RWPE1 (cell line): ENCODE data around the gene TMEM184B.
A peak's percentile ranks its signal among the peaks of the same experiment; 100 is the strongest.

Experiments
- CTCF ChIA-PET: fragments of 350-600 bp; sonication (Branson Sonifier 250); formaldehyde crosslinking; extraction: SDS; loops from one replicate; lab custom pipeline; 2021; lab: Yijun Ruan, JAX
- POLR2A ChIA-PET: fragments of 400-600 bp; formaldehyde crosslinking; extraction: SDS; loops from one replicate; lab custom pipeline; 2020; ENCODE audit warnings: antibody characterized with exemption; ENCODE audit not compliant: low non-redundant PET; lab: Yijun Ruan, JAX
- DNase-seq: peaks from one replicate; pipeline ENCODE4 v3.0.0; 2012; ENCODE audit warnings: low spot score
- H3K27ac ChIP-seq: fragments of 450-650 bp; 2 replicates; pipeline ENCODE4 v1.5.1; 2017
- CTCF ChIP-seq: fragments of 450-650 bp; conservative IDR thresholded peaks from 2 replicates; pipeline ENCODE4 v1.5.1; 2017; ENCODE audit warnings: low read depth, mild to moderate bottlenecking

Gene TMEM184B

GRCh38 chr22:38299770-38300102 is 26.9 kb upstream of the TMEM184B start:
- peak overlapping the region; percentile 98 for H3K27ac ChIP-seq
- TF ChIP-seq CTCF = no peak
- DNase-seq = no peak
- POLR2A ChIA-PET = no interaction called here
- CTCF ChIA-PET = no interaction called here

GRCh38 chr22:38298312-38299005 is 25.6 kb upstream of the TMEM184B start:
- H3K27ac ChIP-seq = peak overlapping the region; percentile 98
- CTCF ChIA-PET = interaction anchor here (0.7 kb wide), 3 partner anchors 19 to 82 kb away, joined by 3 to 4 read pairs (median 4); no protein-coding TSS in a partner anchor
- TF ChIP-seq CTCF = peak; percentile 32; the same call in 1 of the 2 replicates
- POLR2A ChIA-PET = interaction anchor here (0.6 kb wide), 1 partner anchor 19 kb away, joined by 5 read pairs; the partner anchor contains the start of gene CSNK1E
- peak; percentile 94 for DNase-seq

GRCh38 chr22:38296372-38296771 is 23.6 kb upstream of the TMEM184B start:
- POLR2A ChIA-PET = no interaction called here
- CTCF ChIA-PET = interaction anchor here (0.6 to 0.9 kb wide), 3 partner anchors 16 to 1252 kb away, joined by 3 to 11 read pairs (median 6); no protein-coding TSS in a partner anchor
- no peak for TF ChIP-seq CTCF
- DNase-seq = no peak
- peak overlapping the region; percentile 98 for H3K27ac ChIP-seq

GRCh38 chr22:38295863-38296262 is 23.1 kb upstream of the TMEM184B start:
- H3K27ac ChIP-seq = peak overlapping the region; percentile 98
- no peak for TF ChIP-seq CTCF
- ChIA-PET CTCF (interaction anchor here (0.6 kb wide), 1 partner anchor 326 kb away, joined by 3 read pairs; no protein-coding TSS in a partner anchor), POLR2A (interaction anchor here (0.5 kb wide), 1 partner anchor 233 kb away, joined by 3 read pairs; no protein-coding TSS in a partner anchor)
- no peak for DNase-seq

DNA sequence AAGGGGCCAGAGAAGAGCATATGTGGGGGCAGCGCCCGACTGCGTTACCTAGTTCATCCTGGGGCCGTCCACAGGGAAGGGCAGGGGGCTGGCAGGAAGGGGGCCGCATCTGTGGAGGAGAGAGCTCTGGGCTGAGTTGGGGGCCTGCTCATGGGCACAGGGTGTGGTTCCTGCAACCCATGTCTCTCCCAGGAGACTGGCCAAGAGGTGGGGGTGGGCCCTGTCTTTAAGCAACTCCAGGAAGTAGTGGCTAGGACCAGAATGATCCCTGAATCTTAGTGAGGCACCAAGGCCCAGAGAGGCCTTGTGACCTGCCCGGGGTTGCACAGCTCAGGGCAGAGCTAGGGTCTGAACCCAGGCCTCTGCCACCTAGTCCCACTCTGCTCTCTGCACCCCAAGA is 22.5 kb upstream of the TMEM184B start:
- peak overlapping the region; percentile 98 for H3K27ac ChIP-seq
- ChIA-PET POLR2A (interaction anchor here (0.5 kb wide), 1 partner anchor 233 kb away, joined by 3 read pairs; no protein-coding TSS in a partner anchor), CTCF (no interaction called here)
- TF ChIP-seq CTCF = no peak
- no peak for DNase-seq

DNA sequence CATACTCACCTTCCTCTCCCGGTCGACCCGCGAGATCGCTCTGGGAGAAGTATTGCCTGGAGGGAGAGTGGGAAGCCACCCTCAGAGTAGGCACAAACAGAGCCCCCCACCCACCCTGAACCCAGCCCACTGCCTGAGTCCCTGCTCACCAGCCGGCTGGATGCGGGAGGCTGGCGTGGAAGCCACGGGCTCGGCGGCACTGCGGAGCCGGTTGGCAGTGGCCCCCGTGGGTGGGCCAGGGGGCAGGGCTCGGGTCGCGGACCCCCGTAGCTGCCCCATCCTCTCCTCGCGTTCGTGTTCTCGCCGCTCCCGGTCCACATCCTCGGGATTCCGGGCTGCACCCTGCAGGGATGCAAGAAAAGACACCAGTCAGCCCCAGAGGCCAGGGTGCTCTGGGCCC is 21.4 kb upstream of the TMEM184B start:
- peak overlapping the region; percentile 98 for H3K27ac ChIP-seq
- ChIA-PET POLR2A (no interaction called here), CTCF (no interaction called here)
- no peak for TF ChIP-seq CTCF
- no peak for DNase-seq
